Calu3 (cell line): ENCODE results near the gene E2F4. TPM values are rescaled to one million over a fixed set of nuclear protein-coding genes. Genes with fewer than 3 reads are reported as not detected.

ENCODE experiments used
- BruUV-seq: library from RNA; stranded (reverse); fragments of 400-500 nt; replicated peaks from 2 replicates; lab custom pipeline; 2021; lab: Mats Ljungman, UMichigan
- CTCF ChIA-PET: fragments of 300-600 bp; sonication (Branson Sonifier 250); formaldehyde crosslinking; loops from one replicate; lab custom pipeline; 2022; ENCODE audit warnings: antibody characterized with exemption; lab: Charles Lee
- DNase-seq: peaks from one replicate; pipeline ENCODE4 v3.0.0; 2022
- H3K27ac Mint-ChIP-seq: one replicate; pipeline ENCODE4 v1.8.0; 2022; ENCODE audit warnings: mixed read lengths; ENCODE audit not compliant: unreplicated experiment
- H3K27me3 Mint-ChIP-seq: one replicate; pipeline ENCODE4 v1.8.0; 2022; ENCODE audit warnings: mixed read lengths; ENCODE audit not compliant: unreplicated experiment
- H3K36me3 Mint-ChIP-seq: one replicate; pipeline ENCODE4 v1.8.0; 2022; ENCODE audit warnings: mild to moderate bottlenecking, moderate library complexity, mixed read lengths; ENCODE audit not compliant: insufficient read depth, unreplicated experiment
- H3K4me1 Mint-ChIP-seq: one replicate; pipeline ENCODE4 v1.8.0; 2022; ENCODE audit warnings: mild to moderate bottlenecking, low read depth, mixed read lengths; ENCODE audit not compliant: unreplicated experiment
- H3K4me3 Mint-ChIP-seq: one replicate; pipeline ENCODE4 v1.8.0; 2022; ENCODE audit warnings: mild to moderate bottlenecking, low read depth, moderate library complexity, mixed read lengths; ENCODE audit not compliant: unreplicated experiment
- H3K9me3 Mint-ChIP-seq: one replicate; pipeline ENCODE4 v1.8.0; 2022; ENCODE audit warnings: low read depth, mixed read lengths; ENCODE audit not compliant: unreplicated experiment
- intact Hi-C: fragments of 100-400 bp; cut with micrococcal nuclease; formaldehyde crosslinking; loops from one replicate; pipeline ENCODE4 v1.10.0; 2022; ENCODE audit not compliant: unreplicated experiment
- total RNA-seq: library from RNA; stranded (reverse); gene quantifications from 2 replicates; pipeline ENCODE4 v1.2.3, GENCODE V29; 2022
- TF ChIP-seq, protein P1 (sequence below): fragments of 200-600 bp; IDR thresholded peaks from one replicate; pipeline ENCODE4 v1.8.0; 2022; ENCODE audit warnings: antibody characterized with exemption; ENCODE audit not compliant: unreplicated experiment

E2F4 gene
- total RNA-seq, 1 experiment from 2014 or later: 95.3 TPM

- Mint-ChIP-seq H3K4me1 (peaks cover 10% of the 10 kb centered on the region), H3K4me3 (no peak overlapping the region), H3K36me3 (no peaks in the 10 kb centered on the region), H3K27me3 (peaks cover 12% of the 10 kb centered on the region), H3K27ac (no peak overlapping the region), H3K9me3 (no peaks in the 10 kb centered on the region)
- CTCF ChIA-PET: interaction anchor here (0.8 to 2.3 kb wide), 7 partner anchors 12 to 232 kb away, joined by 3 to 23 read pairs (median 4); no protein-coding TSS in a partner anchor
- DNase-seq: no peak
- TF ChIP-seq, protein P1, sequence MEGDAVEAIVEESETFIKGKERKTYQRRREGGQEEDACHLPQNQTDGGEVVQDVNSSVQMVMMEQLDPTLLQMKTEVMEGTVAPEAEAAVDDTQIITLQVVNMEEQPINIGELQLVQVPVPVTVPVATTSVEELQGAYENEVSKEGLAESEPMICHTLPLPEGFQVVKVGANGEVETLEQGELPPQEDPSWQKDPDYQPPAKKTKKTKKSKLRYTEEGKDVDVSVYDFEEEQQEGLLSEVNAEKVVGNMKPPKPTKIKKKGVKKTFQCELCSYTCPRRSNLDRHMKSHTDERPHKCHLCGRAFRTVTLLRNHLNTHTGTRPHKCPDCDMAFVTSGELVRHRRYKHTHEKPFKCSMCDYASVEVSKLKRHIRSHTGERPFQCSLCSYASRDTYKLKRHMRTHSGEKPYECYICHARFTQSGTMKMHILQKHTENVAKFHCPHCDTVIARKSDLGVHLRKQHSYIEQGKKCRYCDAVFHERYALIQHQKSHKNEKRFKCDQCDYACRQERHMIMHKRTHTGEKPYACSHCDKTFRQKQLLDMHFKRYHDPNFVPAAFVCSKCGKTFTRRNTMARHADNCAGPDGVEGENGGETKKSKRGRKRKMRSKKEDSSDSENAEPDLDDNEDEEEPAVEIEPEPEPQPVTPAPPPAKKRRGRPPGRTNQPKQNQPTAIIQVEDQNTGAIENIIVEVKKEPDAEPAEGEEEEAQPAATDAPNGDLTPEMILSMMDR: no peak
- no TSS peak for BruUV-seq
- intact Hi-C loops: loop anchor here (1.0 to 5.0 kb wide), 3 partner anchors 168 to 238 kb away; no protein-coding TSS in a partner anchor
These were observed 6.3 kb upstream of the E2F4 start for GRCh38 chr16:67185651-67186134.

GRCh38 chr16:67186550-67186950, 5.4 kb upstream of the E2F4 start:
- no TSS peak for BruUV-seq
- H3K27ac Mint-ChIP-seq: no peak overlapping the region
- H3K9me3 Mint-ChIP-seq: no peaks in the 10 kb centered on the region
- TF ChIP-seq, protein P1: no peak
- intact Hi-C loops: loop anchor here (5.0 kb wide), 2 partner anchors 169 to 239 kb away; no protein-coding TSS in a partner anchor
- H3K4me1 Mint-ChIP-seq: peaks cover 16% of the 10 kb centered on the region
- DNase-seq: no peak
- H3K36me3 Mint-ChIP-seq: peaks cover 3% of the 10 kb centered on the region
- H3K27me3 Mint-ChIP-seq: peaks cover 12% of the 10 kb centered on the region
- CTCF ChIA-PET: interaction anchor here (1.0 to 1.2 kb wide), 2 partner anchors 10 to 211 kb away, joined by 3 read pairs; no protein-coding TSS in a partner anchor
- H3K4me3 Mint-ChIP-seq: no peak overlapping the region

GRCh38 chr16:67187175-67187890, 4.6 kb upstream of the E2F4 start:
- Mint-ChIP-seq H3K27ac (no peak overlapping the region), H3K4me3 (no peak overlapping the region), H3K36me3 (peaks cover 11% of the 10 kb centered on the region), H3K9me3 (no peaks in the 10 kb centered on the region), H3K4me1 (peaks cover 19% of the 10 kb centered on the region), H3K27me3 (peaks cover 12% of the 10 kb centered on the region)
- intact Hi-C loops: loop anchor here (5.0 kb wide), 2 partner anchors 170 to 240 kb away; no protein-coding TSS in a partner anchor
- TF ChIP-seq, protein P1: no peak
- CTCF ChIA-PET: interaction anchor here (1.0 kb wide), 1 partner anchor 9 kb away, joined by 3 read pairs; no protein-coding TSS in a partner anchor
- BruUV-seq: no TSS peak
- no peak for DNase-seq

GRCh38 chr16:67188323-67188722, 3.6 kb upstream of the E2F4 start:
- DNase-seq: no peak
- H3K36me3 Mint-ChIP-seq: peaks cover 21% of the 10 kb centered on the region
- H3K4me1 Mint-ChIP-seq: peaks cover 21% of the 10 kb centered on the region
- H3K9me3 Mint-ChIP-seq: no peaks in the 10 kb centered on the region
- TF ChIP-seq, protein P1: no peak
- CTCF ChIA-PET: interaction anchor here (0.7 kb wide), 1 partner anchor 384 kb away, joined by 3 read pairs; no protein-coding TSS in a partner anchor
- no peak overlapping the region for H3K4me3 Mint-ChIP-seq
- intact Hi-C loops: loop anchor here (5.0 kb wide), 2 partner anchors 171 to 241 kb away; no protein-coding TSS in a partner anchor
- BruUV-seq: no TSS peak
- peaks cover 12% of the 10 kb centered on the region for H3K27me3 Mint-ChIP-seq
- H3K27ac Mint-ChIP-seq: no peak overlapping the region
